Mucosa of gallbladder (tissue), 1 donor: ENCODE measurements around the gene PRKG1. TPM values are rescaled to one million over a fixed set of nuclear protein-coding genes. Genes with fewer than 3 reads are reported as not detected.

Source experiments
- DNase-seq: peaks from one replicate; pipeline ENCODE4 v3.0.0-alpha.2; 2020; ENCODE audit warnings: low spot score
- total RNA-seq: library from RNA; stranded (reverse); gene quantifications from one replicate; pipeline ENCODE4 v1.2.1, GENCODE V29; 2021
- donor health status: DM: no; HTN: no; CAD: no.

PRKG1 gene
- total RNA-seq, 1 donor from 2014 or later, result 28.3 TPM

DNA sequence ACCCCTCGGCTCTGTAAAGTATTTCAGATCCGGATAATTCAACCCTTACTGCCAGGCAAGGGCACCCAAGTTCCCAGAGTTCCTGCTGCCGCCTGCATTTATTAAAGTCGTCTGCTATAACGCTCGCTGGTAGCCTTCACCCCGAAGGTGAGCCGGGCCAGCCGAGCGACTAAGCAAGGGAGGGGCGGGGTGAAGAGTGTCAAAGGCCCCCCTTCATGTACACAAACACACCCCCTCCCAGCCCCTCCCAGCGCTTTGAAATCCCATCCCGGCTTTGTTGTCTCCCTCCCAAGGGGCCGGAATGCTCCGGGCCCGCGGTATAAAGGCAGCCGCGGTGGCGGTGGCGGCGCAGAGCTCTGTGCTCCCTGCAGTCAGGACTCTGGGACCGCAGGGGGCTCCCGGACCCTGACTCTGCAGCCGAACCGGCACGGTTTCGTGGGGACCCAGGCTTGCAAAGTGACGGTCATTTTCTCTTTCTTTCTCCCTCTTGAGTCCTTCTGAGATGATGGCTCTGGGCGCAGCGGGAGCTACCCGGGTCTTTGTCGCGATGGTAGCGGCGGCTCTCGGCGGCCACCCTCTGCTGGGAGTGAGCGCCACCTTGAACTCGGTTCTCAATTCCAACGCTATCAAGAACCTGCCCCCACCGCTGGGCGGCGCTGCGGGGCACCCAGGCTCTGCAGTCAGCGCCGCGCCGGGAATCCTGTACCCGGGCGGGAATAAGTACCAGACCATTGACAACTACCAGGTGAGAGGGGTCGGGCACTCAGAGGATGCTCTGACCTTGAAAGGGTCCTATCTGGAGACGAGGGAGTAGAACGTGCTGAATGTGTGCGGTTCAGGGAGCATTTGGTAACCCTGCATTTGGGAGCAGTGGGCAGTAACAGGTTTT lies 1239.9 kb downstream of the PRKG1 start, which contains the start of gene DKK1:
TSS of gene DKK1 (plus strand) at position 349 of the 889 bp plus-strand sequence. CDS start at position 503, 154 bp downstream.
- peak; percentile 78 for DNase-seq

- no peak for DNase-seq
These were observed 1240.7 kb downstream of the PRKG1 start for GRCh38 chr10:52314822-52315552.

- DNase-seq, result no peak
These were observed 1241.7 kb downstream of the PRKG1 start for GRCh38 chr10:52316001-52316400.

DNA sequence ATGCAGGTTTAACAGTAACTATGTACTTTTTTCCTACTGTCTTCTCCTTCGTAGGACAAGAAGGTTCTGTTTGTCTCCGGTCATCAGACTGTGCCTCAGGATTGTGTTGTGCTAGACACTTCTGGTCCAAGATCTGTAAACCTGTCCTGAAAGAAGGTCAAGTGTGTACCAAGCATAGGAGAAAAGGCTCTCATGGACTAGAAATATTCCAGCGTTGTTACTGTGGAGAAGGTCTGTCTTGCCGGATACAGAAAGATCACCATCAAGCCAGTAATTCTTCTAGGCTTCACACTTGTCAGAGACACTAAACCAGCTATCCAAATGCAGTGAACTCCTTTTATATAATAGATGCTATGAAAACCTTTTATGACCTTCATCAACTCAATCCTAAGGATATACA lies 1242.2 kb downstream of the PRKG1 start:
- no peak for DNase-seq

- no peak for DNase-seq
These were observed 1243.9 kb downstream of the PRKG1 start for GRCh38 chr10:52318136-52318701.

DNA sequence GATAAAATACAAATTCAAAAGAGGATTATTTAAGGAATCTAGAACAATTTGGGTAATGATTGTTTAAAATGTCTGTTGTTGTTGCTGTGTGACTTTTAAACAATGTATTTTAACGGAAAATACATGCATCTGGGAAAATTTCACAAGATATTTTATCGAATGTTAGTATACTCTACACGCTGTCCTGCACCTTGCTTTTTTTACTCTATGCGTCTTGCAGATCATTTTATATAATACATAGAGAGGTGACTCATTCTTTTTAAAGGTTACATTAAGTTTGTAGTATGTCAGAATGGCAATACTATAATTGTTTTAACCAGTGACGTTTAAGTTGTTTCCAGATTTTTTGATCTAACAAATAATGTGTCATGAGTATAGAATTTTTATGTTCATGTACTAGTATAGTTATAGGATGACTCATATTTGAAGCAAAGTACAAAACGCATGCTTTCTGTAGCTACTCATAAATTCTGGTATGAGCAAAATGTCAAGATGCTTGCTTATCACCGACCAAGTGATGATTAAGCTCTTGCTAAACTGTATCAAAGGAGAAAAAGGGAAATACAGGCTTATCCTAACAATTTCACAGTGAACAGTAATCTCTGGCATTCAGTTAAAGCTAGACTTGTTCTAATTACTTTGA lies 1244.7 kb downstream of the PRKG1 start:
- DNase-seq, result no peak

DNA sequence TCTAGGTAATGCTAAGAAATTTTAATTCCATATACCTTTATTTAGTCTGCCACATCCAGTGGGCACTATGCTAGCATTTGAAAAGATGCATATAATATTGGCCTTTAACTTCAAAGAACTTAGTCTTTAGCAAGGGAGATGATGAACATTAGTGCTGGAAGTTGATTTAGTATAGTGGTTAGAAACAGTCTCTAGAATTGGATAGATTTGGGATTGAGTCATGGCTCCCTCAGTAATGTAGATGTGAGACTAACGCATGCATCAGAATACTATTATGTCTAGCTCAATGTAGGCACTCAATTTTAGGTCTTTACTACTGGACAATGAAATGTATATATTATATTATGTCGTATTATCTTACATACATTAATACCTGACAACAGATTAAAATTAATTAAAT lies 1245.6 kb downstream of the PRKG1 start:
- no peak for DNase-seq

DNA sequence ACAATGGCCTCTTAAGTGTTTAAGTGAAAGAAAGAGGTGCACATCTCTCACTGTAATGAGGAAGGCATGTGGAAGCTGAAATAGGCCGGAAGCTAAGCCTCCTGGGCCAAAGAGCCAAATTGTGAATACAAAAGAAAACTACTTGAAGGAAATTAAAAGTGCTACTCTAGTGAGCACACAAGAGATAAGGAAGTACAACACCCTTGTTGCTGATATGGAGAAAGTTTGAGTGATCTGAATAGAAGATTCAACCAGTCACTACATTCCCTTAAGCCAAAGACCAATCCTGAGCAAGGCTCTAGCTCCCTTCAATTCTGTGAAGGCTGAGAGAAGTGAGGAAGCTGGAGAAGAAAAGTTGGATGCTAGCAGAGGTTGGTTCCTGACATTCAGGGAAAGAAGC lies 1248.0 kb downstream of the PRKG1 start:
- DNase-seq, result no peak

- DNase-seq, result no peak
These were observed 1248.6 kb downstream of the PRKG1 start for GRCh38 chr10:52322936-52323335.

DNA sequence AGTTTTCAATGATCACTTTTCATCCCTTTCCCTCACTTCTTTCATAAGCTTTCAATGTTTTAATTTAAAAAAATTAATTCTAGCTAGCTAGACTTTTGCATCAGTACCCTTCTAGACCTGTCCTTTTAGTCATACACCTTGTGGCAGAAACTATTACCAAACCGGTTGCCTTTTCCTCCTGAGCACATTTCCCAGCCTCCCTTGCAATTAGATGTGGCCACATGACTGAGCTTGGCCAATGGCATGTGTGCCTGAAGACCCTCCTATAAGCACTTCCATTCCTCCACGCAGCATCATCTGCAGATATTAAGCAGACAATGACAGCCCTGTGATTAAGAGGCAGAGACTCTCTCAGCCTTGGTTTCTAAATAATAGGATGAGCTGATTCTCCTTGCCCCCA lies 1252.1 kb downstream of the PRKG1 start:
- no peak for DNase-seq

DNA sequence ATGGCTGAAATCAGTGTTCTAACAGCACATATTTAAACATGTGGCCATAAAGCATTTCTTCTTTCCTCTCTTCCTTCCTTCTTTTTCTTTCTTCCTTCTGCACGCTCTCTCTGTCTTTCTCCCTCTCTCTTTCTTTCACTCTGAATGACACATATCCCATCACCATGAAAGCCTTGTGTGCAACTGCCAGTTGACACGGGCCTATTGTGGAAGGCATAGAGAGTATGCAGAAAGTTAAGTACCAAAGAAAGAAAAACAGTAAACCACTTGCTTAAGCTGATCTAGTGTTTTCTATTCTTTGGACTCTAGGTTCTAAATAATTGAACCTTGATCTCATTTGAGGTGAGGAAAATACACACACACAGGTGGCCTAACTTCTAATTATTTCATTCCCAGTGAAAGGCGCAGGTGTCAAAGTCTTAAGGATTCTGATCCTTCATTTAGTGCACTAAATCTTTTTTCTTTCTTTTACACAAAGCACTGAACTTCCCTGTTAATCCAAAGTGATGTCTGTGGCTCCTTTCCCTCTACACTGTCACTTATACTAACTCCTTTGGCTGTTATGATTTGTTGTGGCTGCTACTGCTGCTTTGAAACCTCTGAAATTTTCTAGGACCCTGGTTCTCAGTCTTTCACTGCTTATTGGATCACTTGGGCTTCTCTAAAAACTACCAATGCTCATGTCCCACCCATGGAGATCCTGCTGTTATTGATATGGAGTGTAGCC lies 1257.5 kb downstream of the PRKG1 start:
- DNase-seq, result no peak

GRCh38 chr10:52332815-52333214 lies 1258.5 kb downstream of the PRKG1 start:
- no peak for DNase-seq

- DNase-seq, result no peak
These were observed 1260.3 kb downstream of the PRKG1 start for GRCh38 chr10:52334595-52334994.

DNA sequence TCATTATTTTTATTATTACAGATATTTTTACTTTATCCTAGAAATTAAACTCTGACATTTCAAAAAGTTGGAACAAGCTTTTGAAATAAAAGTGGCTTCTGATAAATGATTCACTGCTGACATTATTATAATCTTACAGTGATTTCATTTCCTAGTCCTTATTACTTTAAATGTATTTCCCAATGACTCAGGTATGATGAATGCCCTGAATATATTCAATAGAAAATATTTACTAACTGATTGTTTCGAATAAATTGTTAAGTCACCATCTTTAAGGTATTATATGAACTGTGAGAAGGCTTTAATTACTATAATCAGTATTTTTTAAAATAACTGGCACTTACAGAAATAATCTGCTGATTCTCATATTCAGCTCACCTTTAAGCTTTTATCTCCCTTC lies 1261.4 kb downstream of the PRKG1 start:
- DNase-seq, result no peak

DNA sequence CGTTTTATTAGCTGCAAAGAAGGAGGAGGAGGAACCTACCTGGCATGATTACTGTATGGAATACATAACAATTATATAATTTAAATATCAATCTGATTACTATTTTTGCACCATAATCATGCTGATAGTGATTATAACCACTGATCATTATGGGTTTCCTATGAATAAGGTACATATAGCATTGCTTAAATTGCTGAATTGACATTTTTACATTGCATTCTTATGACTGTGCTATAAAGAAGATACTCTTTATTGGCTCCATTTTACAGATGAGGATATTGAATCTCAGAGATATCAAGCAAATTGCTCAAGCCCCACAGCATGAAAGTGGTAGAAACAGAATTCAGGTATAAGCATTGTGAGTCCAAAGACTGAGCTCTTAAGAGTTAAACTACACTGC lies 1262.9 kb downstream of the PRKG1 start:
- no peak for DNase-seq

DNA sequence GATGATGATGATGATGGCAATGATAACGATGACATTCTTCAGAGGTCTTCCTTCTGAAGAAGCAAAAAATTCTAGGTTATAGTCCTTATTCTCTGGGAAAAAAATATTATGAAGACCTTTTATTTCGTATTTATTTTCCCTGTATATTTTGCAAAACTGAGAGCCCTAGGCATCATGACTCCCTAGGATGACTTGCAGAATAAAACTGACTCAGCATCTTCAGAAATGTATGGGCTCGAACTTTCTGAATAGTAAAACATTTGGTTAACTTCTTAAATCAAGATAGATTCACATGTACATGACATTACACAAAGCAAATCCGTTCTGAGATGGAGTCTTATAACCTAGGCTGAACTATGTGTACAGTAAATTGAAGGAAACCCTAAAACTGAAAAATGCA lies 1269.2 kb downstream of the PRKG1 start:
- no peak for DNase-seq

DNA sequence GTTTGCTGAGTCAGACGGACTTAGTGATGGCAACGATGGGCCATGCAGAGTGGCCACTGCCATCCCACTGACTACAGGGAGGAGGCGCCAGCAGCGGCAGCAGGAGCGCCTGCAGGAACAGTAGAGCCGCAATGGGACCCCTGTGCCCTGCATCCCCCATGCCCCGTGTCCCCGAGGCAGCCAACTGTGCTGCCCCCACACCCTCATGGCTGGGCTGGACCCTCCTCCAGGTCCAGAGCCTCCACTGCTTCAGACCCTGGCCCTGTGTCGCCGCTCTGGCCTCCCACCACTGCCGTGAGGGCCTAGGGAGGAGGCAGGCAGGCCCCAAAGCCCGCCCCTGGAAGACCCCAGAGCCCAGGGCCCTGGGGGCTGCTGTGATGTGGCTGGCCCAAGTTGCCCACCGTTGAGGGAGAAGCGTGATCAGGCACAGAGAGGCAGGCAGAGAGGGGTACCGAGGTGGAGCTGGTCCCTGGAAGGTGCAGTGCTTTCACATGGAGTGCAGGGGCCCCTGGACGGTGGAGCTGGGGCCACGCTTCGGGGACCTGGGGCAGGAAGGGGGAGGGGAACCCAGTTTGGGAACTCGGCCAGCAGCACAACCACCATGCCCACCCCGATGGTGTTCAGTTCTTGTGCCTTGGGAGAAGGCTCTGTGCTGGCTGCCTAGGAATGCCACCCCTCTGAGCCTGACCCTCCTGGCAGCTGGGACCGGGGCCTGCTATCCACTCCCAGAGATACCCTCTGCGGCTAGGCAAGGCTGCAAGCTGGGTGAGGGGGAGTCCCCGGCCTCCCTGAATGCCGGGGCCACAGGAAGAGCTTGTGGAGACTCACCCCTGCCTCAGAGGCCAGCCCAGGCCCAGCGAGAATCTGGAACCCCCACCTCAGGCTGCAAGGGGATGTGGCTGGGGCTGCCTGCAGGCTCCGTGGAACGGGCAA lies 1272.4 kb downstream of the PRKG1 start:
- DNase-seq, result no peak

GRCh38 chr10:52347327-52347667 lies 1273.0 kb downstream of the PRKG1 start:
- no peak for DNase-seq
